Mammary epithelial cell (primary cell): ENCODE data around the gene CELF2.

ENCODE experiments used
- CTCF ChIP-seq, 2 donors: IDR thresholded peaks in 1 of 2; conservative IDR thresholded peaks in 1 of 2; 2 replicates each; pipeline ENCODE4 v1.5.1; 2011 to 2012; ENCODE audit warnings: inconsistent platforms in 2 of 2, low read length in 2 of 2, mild to moderate bottlenecking in 2 of 2, control low read depth in 1 of 2, low read depth in 1 of 2; ENCODE audit not compliant: insufficient read depth in 1 of 2; ENCODE audit errors: extremely low read depth in 1 of 2
- EZH2 ChIP-seq: IDR thresholded peaks from 2 replicates; pipeline ENCODE4 v1.6.1; 2012; ENCODE audit warnings: low read length, inconsistent platforms, borderline replicate concordance

DNA sequence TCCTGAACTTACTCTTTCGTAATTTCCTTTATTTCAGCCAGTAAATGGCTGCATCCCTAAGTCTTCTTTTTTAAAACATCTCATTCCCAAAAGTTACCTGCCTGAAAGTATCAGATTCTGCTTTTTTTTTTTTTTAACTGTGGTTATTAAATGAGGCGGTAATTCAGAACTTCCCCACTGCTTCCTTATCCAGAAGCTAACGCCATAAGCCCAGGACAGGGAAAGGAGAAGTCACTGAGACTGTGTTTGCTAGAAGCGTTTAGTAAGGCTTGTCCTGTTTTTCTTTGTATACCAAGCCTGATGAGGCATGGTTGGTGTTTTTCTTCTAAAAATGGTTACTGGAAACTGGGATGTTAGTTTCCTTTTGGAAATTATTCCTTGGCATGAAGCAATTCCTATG, 197.8 kb downstream of the CELF2 start:
- TF ChIP-seq EZH2 (no peak), CTCF (conservative IDR thresholded peaks at IDR 0.05 in 1 of 2, IDR thresholded peaks at IDR 0.05 in 1 of 2; ENCODE audit: extremely low read depth in 1 of 2, insufficient read depth in 1 of 2, low read depth in 1 of 2, low read length in 2 of 2) (no peak)
